HG02884 (cell line): Measurements from ENCODE around the gene FOXN4.

Source experiments
- ATAC-seq: cut with Tn5 transposase; IDR thresholded peaks from one replicate; pipeline ENCODE4 v1.9.1; 2021; ENCODE audit warnings: mild to moderate bottlenecking, moderate library complexity; ENCODE audit not compliant: unreplicated experiment

The FOXN4 gene

GRCh38 chr12:109284392-109284791 lies 24.7 kb downstream of the FOXN4 start:
- no peak for ATAC-seq

GRCh38 chr12:109281452-109281851 lies 27.6 kb downstream of the FOXN4 start:
- no peak for ATAC-seq

GRCh38 chr12:109279525-109279924 lies 29.6 kb downstream of the FOXN4 start:
- no peak for ATAC-seq

DNA sequence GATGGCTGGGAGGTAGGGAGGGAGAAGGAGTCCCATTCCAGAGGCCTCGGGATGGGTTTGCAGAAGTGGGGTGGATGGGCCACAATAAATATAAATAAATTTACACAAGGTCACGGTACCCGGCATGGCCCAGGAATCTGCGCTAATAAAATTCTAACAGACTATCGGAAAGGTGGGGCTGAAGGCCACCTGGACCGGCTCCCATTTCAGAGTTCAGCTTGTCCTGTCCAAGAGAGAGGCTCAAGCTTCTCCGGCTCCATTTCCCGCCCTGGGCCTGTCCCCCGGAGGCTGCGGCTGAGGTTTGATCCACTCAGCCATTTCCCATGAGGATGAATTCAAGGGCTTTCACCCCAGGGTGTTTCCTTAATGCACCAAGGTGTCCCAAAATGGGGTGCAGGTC lies 30.2 kb downstream of the FOXN4 start:
- ATAC-seq = no peak

- ATAC-seq = no peak
These were observed 31.0 kb downstream of the FOXN4 start for GRCh38 chr12:109277899-109278762.

DNA sequence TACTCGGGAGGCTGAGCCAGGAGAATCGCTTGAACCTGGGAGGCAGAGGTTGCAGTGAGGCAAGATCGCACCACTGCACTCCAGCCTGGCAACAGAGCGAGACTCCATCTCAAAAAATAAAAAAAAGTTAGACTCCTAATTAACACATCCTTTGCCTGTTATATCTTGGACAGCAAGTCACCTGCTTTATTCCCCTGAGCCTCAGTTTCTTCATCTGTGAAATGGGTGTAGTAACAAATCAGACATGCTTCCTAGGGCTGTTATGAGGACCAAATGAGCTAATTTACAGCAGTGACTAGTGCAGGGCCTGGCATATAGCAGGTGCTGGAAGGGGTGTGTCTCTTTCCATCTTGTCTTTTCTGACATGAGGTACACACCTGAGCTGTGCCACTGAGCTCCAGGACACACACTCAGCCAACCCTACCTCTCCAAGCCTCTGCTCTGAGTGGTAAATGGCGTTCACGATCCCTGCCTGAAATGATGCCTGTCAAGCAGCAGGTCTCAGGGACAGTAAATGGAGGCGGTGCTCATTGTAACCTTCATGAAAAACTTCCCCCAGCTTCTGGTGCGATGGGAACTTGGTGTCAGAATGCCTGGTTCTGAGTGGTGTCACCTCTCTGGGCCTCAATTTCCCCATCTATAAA lies 31.7 kb downstream of the FOXN4 start:
- no peak for ATAC-seq

GRCh38 chr12:109276160-109276559 lies 32.9 kb downstream of the FOXN4 start:
- no peak for ATAC-seq

GRCh38 chr12:109275173-109275572 lies 33.9 kb downstream of the FOXN4 start:
- ATAC-seq = no peak

- ATAC-seq = no peak
These were observed 34.7 kb downstream of the FOXN4 start for GRCh38 chr12:109274381-109274780.

- ATAC-seq = no peak
These were observed 35.7 kb downstream of the FOXN4 start for GRCh38 chr12:109273354-109273753.

GRCh38 chr12:109271418-109271817 lies 37.7 kb downstream of the FOXN4 start:
- ATAC-seq = no peak

DNA sequence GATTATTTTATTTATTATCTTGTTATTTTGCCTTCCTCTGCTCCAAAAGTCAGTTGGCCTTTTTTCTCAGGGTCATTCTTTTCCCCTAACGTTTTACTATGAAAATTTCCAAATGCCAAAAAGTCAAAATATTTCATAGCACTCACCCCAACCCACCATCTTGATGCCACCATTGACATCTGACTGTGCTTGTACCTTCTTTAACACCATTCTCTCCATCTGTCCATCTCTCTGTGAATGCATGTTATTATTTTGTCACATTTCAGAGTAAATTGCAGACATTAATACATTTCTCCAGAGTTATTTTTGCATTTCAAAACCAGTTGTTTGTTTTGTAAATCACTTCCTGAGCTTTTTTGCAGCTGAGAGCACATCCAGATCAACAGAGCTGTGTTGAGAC lies 38.6 kb downstream of the FOXN4 start:
- ATAC-seq = no peak

DNA sequence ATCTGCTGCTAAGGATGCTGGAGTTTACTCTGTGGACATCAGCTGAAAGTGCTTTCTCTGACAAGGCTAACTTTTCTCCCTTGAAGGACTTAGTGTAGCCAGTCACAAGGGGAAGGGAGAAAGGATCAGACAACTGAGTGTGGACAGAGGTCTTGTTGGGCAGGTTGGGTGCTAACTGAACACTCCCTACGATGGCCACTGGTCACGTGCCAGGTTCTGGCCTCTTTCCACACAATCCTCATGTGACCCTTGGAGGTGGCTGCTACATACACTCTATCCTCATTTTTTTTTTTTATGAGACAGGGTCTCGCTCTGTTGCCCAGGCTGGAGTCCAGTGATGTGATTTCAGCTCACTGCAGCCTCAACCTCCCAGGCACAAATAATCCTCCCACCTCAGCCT lies 39.7 kb downstream of the FOXN4 start:
- ATAC-seq = no peak

GRCh38 chr12:109268896-109269295 lies 40.2 kb downstream of the FOXN4 start:
- no peak for ATAC-seq

DNA sequence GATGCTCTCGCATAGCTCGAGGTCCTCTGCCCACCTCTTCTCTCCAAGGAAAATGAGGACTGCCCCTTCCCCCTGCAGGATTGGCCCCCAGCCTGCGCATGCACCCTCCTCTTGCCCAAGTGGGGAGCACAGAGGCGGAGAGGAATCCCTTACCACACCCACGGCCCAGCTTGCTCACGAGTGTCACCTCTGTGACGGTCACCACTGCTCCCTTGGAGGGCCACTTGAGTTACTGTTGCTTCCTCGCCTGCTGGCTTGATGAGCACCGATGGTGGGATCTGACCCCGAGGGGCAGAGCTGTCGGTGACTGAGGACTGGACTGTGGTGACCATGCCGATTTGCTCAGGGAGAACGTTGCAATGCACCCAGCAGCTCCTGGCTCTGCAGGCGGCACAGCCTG lies 41.7 kb downstream of the FOXN4 start:
- no peak for ATAC-seq

- ATAC-seq = no peak
These were observed 42.8 kb downstream of the FOXN4 start for GRCh38 chr12:109266106-109266879.

- ATAC-seq = no peak
These were observed 44.0 kb downstream of the FOXN4 start for GRCh38 chr12:109264943-109265650.

GRCh38 chr12:109264095-109264942 lies 44.8 kb downstream of the FOXN4 start:
- no peak for ATAC-seq

DNA sequence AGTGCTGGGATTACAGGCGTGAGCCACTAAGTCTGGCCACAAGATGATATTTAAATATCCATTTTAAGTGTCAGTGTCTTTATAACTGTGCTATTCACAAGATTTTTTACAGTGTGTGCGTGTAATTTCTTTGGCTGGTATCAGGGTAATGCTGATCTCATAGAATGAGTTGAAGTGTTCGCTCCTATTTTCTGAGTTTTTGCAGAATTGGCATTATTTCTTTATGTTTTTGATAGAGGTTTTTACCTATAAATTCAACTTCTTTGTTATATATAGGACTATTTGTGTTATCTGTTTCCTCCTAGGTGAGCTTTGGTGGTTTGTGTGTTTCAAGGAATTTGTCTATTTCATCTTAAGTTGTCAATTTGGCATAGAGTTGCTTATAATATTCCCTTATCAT lies 45.6 kb downstream of the FOXN4 start:
- ATAC-seq = no peak

DNA sequence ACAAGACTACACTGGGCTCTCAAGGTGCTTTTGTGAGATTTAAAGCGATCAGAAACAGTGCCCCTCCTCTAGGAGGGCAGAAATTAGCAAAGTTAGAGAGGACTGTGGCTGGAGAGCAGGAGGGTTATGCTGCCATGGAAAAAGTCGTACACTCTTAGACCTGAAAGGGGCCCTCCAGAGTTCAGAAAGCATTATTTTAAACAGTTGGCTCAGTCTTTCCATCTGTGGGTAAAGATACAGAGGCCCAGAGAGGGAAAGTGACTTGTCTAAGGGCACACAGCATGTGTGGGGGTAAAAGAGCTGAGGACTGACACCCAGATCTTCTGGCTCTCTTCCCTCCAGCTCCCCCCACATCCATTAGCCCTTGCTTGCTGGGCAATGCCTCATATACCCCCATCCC lies 47.1 kb downstream of the FOXN4 start:
- ATAC-seq = no peak
